Measurements from ENCODE around the gene FAF1.

GRCh38 chr1:50423670-50424000 lies 536.4 kb downstream of the FAF1 start:
- TF ChIP-seq, protein P1, sequence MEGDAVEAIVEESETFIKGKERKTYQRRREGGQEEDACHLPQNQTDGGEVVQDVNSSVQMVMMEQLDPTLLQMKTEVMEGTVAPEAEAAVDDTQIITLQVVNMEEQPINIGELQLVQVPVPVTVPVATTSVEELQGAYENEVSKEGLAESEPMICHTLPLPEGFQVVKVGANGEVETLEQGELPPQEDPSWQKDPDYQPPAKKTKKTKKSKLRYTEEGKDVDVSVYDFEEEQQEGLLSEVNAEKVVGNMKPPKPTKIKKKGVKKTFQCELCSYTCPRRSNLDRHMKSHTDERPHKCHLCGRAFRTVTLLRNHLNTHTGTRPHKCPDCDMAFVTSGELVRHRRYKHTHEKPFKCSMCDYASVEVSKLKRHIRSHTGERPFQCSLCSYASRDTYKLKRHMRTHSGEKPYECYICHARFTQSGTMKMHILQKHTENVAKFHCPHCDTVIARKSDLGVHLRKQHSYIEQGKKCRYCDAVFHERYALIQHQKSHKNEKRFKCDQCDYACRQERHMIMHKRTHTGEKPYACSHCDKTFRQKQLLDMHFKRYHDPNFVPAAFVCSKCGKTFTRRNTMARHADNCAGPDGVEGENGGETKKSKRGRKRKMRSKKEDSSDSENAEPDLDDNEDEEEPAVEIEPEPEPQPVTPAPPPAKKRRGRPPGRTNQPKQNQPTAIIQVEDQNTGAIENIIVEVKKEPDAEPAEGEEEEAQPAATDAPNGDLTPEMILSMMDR (conservative IDR thresholded peaks at IDR 0.05; ENCODE audit: low read depth, low read length), result no peak
- no peak for TF ChIP-seq EZH2 (IDR thresholded peaks at IDR 0.05; ENCODE audit: low read length, unreplicated experiment)

Data from PC-3 (cell line).